ENCODE measurements around the gene ABCE1. TPM values are rescaled to one million over a fixed set of nuclear protein-coding genes. Genes with fewer than 3 reads are reported as not detected.

Gene ABCE1
- total RNA-seq, 1 experiment from 2014 or later: 114 TPM

- H3K4me3 Mint-ChIP-seq: no peak overlapping the region
- ChIA-PET POLR2A (no interaction called here), CTCF (no interaction called here)
- H3K27ac Mint-ChIP-seq: no peak overlapping the region; the same call in 1 of the 2 replicates
- ATAC-seq (no peak), DNase-seq (ENCODE audit: low spot score) (no peak)
- H3K4me1 Mint-ChIP-seq: no peaks in the 10 kb centered on the region
- TF ChIP-seq ZNF423 (CRISPR knock-in tag; IDR thresholded peaks at IDR 0.05) (no peak), GTF2I (CRISPR knock-in tag; conservative IDR thresholded peaks at IDR 0.05) (no peak), EMX1 (CRISPR knock-in tag; IDR thresholded peaks at IDR 0.05) (no peak), TEAD4 (CRISPR knock-in tag; IDR thresholded peaks at IDR 0.05) (no peak), SMAD4 (CRISPR knock-in tag; IDR thresholded peaks at IDR 0.05) (no peak), SMAD3 (CRISPR knock-in tag; IDR thresholded peaks at IDR 0.05; ENCODE audit: borderline replicate concordance) (no peak), MXD4 (CRISPR knock-in tag; IDR thresholded peaks at IDR 0.05; ENCODE audit: borderline replicate concordance) (no peak), E2F4 (CRISPR knock-in tag; IDR thresholded peaks at IDR 0.05; ENCODE audit: borderline replicate concordance, low read depth) (no peak)
- TF ChIP-seq, protein P1, sequence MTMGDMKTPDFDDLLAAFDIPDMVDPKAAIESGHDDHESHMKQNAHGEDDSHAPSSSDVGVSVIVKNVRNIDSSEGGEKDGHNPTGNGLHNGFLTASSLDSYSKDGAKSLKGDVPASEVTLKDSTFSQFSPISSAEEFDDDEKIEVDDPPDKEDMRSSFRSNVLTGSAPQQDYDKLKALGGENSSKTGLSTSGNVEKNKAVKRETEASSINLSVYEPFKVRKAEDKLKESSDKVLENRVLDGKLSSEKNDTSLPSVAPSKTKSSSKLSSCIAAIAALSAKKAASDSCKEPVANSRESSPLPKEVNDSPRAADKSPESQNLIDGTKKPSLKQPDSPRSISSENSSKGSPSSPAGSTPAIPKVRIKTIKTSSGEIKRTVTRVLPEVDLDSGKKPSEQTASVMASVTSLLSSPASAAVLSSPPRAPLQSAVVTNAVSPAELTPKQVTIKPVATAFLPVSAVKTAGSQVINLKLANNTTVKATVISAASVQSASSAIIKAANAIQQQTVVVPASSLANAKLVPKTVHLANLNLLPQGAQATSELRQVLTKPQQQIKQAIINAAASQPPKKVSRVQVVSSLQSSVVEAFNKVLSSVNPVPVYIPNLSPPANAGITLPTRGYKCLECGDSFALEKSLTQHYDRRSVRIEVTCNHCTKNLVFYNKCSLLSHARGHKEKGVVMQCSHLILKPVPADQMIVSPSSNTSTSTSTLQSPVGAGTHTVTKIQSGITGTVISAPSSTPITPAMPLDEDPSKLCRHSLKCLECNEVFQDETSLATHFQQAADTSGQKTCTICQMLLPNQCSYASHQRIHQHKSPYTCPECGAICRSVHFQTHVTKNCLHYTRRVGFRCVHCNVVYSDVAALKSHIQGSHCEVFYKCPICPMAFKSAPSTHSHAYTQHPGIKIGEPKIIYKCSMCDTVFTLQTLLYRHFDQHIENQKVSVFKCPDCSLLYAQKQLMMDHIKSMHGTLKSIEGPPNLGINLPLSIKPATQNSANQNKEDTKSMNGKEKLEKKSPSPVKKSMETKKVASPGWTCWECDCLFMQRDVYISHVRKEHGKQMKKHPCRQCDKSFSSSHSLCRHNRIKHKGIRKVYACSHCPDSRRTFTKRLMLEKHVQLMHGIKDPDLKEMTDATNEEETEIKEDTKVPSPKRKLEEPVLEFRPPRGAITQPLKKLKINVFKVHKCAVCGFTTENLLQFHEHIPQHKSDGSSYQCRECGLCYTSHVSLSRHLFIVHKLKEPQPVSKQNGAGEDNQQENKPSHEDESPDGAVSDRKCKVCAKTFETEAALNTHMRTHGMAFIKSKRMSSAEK (CRISPR knock-in tag; IDR thresholded peaks at IDR 0.05; ENCODE audit: borderline replicate concordance): no peak
- no peaks in the 10 kb centered on the region for H3K9me3 Mint-ChIP-seq
- no peaks in the 10 kb centered on the region for H3K27me3 Mint-ChIP-seq (ENCODE audit: low read depth)
- H3K36me3 Mint-ChIP-seq: peaks cover 78% of the 10 kb centered on the region
Observed at GRCh38 chr4:145148980-145149379, 50.9 kb downstream of the ABCE1 start.

DNA sequence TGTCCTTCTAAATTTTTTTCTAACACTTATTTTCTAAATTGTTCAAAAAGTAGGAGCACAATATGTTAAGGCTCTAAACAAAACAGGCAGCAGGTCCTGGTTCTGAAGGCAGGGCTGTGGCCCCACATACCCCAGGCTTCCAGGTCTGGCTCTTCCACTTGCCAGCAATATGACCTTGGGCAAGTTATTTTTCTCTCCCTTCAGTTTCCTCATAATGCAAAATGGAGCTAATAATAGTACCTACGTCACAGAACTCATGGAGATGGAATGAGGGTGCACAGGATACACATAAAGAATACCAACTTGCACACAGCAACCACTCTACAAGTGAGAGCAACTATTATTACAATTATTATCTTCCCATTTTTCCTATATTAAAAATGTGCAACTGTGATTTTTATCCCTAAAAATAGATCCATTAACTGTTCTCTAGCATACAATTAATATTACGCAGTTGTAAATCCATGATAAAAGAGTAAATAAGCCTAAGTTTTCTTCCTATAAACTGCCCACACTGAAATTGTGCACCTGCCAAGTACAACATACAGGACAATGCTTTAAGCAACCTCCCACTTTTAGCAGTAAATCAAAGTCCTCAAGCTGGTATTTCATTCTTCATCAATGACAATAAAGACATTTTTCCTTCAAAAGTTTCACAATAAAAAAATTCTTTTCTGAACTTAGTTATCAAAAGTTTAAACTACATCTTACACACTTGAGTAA lies 55.2 kb downstream of the ABCE1 start:
- ATAC-seq (no peak), DNase-seq (ENCODE audit: low spot score) (no peak)
- CTCF ChIA-PET: no interaction called here
- H3K36me3 Mint-ChIP-seq: peaks cover 73% of the 10 kb centered on the region
- H3K27me3 Mint-ChIP-seq (ENCODE audit: low read depth): no peaks in the 10 kb centered on the region
- peaks cover 3% of the 10 kb centered on the region; the same call in 1 of the 2 replicates for H3K9me3 Mint-ChIP-seq
- no peak overlapping the region for H3K27ac Mint-ChIP-seq
- TF ChIP-seq HMGA2 (CRISPR knock-in tag; IDR thresholded peaks at IDR 0.05): no peak
- TF ChIP-seq FOXP4 (CRISPR knock-in tag; IDR thresholded peaks at IDR 0.05): no peak
- no peak for TF ChIP-seq RORB (CRISPR knock-in tag; IDR thresholded peaks at IDR 0.05)
- no peak for TF ChIP-seq PRDM15 (CRISPR knock-in tag; IDR thresholded peaks at IDR 0.05)
- TF ChIP-seq NFE2L1 (CRISPR knock-in tag; IDR thresholded peaks at IDR 0.05): no peak
- no peak for TF ChIP-seq GABPB1 (CRISPR knock-in tag; IDR thresholded peaks at IDR 0.05)
- TF ChIP-seq, protein P2, sequence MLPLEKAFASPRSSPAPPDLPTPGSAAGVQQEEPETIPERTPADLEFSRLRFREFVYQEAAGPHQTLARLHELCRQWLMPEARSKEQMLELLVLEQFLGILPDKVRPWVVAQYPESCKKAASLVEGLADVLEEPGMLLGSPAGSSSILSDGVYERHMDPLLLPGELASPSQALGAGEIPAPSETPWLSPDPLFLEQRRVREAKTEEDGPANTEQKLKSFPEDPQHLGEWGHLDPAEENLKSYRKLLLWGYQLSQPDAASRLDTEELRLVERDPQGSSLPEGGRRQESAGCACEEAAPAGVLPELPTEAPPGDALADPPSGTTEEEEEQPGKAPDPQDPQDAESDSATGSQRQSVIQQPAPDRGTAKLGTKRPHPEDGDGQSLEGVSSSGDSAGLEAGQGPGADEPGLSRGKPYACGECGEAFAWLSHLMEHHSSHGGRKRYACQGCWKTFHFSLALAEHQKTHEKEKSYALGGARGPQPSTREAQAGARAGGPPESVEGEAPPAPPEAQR (CRISPR knock-in tag; IDR thresholded peaks at IDR 0.05): no peak
- TF ChIP-seq, protein P3, sequence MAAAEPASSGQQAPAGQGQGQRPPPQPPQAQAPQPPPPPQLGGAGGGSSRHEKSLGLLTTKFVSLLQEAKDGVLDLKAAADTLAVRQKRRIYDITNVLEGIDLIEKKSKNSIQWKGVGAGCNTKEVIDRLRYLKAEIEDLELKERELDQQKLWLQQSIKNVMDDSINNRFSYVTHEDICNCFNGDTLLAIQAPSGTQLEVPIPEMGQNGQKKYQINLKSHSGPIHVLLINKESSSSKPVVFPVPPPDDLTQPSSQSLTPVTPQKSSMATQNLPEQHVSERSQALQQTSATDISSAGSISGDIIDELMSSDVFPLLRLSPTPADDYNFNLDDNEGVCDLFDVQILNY (CRISPR knock-in tag; IDR thresholded peaks at IDR 0.05): no peak
- no peaks in the 10 kb centered on the region for H3K4me1 Mint-ChIP-seq
- H3K4me3 Mint-ChIP-seq: no peak overlapping the region
- POLR2A ChIA-PET: no interaction called here

All from WTC11 (cell line).